ENCODE results near the gene GGN.

GGN gene, protein sequence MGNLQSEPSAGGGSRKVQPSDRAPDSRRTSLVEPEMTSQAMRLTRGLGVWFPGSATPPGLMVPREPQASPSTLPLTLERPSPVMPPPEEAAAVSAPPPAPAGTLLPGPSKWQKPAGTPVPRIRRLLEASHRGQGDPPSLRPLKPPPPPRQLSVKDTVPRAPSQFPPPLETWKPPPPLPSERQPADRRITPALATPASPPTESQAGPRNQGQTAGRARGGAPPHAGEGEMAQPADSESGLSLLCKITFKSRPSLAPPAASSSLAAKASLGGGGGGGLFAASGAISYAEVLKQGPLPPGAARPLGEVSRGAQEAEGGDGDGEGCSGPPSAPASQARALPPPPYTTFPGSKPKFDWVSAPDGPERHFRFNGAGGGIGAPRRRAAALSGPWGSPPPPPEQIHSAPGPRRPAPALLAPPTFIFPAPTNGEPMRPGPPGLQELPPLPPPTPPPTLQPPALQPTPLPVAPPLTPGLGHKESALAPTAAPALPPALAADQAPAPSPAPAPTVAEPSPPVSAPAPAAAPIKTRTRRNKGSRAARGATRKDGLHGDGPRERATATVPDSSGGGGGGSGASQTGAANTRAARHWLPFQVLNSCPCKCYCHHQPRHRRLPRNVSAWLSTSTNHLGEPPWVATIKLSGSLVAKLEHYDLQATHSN

GRCh38 chr19:38387550-38388348, at the start of gene GGN:
Gene GGN, minus strand, starts transcription at chr19:38388034. Its CDS starts 773 bp downstream, at chr19:38387261.
- peak; percentile 70 for ATAC-seq

DNA sequence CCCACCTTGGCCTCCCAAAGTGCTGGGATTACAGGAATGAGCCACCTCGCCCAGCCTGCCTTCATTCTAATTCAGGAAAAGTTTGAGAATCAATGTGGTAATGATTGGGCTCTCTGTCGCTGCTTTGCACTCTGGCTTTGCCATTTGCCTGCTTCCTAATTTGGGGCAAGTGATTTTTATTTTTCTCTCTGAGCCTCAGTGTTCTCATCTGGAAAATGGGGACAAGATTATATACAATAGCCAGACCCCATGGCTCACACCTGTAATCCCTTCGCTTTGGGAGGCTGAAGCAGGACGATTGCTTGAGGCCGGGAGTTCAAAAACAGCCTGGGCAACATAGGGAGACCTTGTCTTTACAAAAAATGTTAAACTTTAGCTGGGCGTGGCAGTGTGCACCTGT, 49.5 kb upstream of the GGN start:
- ATAC-seq, result no peak
- no peak for DNase-seq

More at GRCh38 chr19:38387550-38388348, at the start of gene GGN:
- DNase-seq, result peak; percentile 85

GRCh38 chr19:38434549-38435051, 46.8 kb upstream of the GGN start:
- no peak for ATAC-seq
- no peak for DNase-seq

- ATAC-seq (peak; percentile 34), DNase-seq (peak; percentile 69)
Observed at GRCh38 chr19:38433268-38433733, 45.5 kb upstream of the GGN start, which contains the start of gene RYR1. Gene RYR1, plus strand, starts transcription at chr19:38433691. Its CDS starts 139 bp downstream, at chr19:38433830.

DNA sequence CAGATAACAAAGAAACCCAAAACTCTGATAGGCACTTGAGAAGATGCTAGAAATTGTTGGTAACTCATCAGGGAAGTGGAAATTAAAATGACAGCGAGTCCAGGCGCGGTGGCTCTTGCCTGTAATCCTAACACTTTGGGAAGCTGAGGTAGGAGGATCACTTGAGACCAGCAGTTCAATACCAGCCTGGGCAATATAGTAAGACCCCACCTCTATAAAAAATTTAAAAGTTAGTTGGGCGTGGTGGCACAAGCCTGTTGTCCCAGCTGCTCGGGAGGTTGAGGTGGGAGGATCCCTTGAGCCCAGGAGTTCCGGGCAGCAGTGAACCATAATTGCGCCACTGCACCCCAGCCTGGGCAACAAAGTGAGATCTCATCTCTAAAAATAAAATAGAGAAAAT, 43.1 kb upstream of the GGN start:
- ATAC-seq (no peak), DNase-seq (no peak)

- DNase-seq, result no peak
- no peak for ATAC-seq
Observed at GRCh38 chr19:38429811-38430156, 42.0 kb upstream of the GGN start.

GRCh38 chr19:38429055-38429810, 41.4 kb upstream of the GGN start:
- ATAC-seq, result peak; percentile 83
- peak; percentile 32 for DNase-seq

DNA sequence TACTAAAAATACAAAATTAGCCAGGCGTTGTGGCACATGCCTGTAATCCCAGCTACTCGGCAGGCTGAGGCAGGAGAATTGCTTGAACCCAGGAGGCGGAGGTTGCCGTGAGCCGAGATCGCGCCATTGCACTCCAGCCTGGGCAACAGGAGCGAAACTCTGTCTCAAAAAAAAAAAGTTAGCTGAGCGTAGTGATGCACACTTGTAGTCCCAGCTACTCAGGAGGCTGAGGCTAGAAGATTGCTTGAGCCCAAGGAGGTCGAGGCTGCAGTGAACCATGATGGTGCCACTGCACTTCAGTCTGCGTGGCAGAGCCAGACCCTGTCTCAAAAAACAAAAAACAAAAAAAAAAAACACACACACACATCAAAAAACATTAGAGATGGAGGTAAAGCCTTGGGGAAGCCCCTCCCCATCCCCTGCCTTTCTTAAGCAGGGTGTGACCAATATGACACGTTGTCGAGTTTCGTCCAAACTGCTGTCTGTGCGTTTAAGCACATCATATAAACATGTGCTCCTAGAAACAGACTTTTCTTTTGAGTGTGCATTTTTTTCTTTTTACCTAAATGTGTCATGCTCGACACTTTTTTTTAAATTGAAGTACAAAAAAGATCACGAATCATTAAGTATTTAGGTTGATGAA, 39.3 kb upstream of the GGN start:
- DNase-seq (peak; percentile 27), ATAC-seq (peak; percentile 56)

- ATAC-seq (peak; percentile 15), DNase-seq (peak; percentile 65)
Observed at GRCh38 chr19:38425810-38426466, 38.1 kb upstream of the GGN start, which contains the start of gene RASGRP4. Gene RASGRP4, minus strand, starts transcription at chr19:38426219. Its CDS starts 128 bp downstream, at chr19:38426091.

DNA sequence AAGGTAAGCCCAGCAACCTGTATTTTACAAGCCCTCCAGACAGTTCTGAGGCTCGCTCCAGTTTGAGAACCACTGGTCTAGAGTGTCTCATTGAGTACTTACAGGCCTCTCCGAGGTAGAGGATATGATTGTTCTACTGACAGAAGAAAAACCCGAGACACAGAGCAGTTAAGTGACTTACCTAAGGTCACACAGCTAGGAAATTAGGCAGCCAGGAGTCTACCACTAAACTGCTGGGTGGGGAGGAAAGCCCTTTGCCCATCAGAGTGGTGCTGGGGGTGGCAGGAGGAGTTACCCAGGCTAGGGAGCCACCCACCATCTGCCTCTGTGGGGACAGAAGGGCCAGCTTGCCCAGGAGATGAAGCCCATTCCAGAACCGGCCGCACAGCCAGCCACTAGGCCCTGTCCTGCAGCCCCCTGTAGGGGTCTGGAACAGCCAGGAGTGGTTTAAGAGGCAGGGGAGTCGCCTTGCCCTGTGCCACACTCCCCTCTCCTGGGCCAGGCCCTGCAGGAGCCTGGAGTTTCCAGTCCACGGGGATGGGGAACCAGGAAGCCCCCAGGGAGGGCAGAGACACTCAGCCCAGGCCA, 37.5 kb upstream of the GGN start:
- no peak for DNase-seq
- ATAC-seq, result no peak

DNA sequence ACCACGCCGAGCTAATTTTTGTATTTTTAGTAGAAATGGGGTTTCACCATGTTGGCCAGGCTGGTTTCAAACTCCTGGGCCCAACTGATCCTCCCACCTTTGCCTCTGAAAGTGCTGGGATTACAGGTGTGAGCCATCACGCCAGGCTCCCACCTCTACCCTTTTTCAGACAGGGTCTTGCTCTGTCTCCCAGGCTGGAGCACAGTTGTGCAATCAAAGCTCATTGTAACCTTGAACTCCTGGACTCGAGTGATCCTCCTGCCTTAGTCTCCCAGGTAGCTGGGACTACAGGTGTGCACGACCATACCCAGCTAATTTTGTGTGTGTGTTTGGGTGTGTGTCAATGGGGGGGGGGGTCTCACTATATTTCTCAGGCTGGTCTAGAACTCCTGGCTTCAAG, 36.4 kb upstream of the GGN start:
- no peak for DNase-seq
- no peak for ATAC-seq

GRCh38 chr19:38422438-38422837, 34.6 kb upstream of the GGN start:
- DNase-seq (no peak), ATAC-seq (no peak)

- DNase-seq (no peak), ATAC-seq (no peak)
Observed at GRCh38 chr19:38421856-38422255, 34.0 kb upstream of the GGN start.

DNA sequence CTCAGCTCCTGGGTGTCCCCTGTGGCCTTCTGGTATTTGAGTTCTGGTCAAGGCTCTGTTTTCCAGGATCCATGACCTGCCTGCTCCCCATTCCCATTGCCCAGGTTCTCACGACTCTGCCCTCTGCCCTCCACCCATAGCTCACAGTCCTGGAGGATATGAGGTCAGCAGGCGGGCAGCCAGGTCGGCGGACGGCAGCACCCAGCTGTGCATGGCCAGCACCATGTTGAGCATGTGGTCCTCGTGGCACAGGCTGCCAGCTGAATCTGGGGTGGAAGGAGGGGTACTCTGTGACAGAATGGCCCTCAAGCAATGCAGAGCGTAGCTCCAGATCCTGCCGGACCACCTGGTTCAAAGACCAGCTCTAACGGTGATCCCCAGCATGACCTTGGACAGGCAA, 33.1 kb upstream of the GGN start:
- DNase-seq (no peak), ATAC-seq (no peak)

DNA sequence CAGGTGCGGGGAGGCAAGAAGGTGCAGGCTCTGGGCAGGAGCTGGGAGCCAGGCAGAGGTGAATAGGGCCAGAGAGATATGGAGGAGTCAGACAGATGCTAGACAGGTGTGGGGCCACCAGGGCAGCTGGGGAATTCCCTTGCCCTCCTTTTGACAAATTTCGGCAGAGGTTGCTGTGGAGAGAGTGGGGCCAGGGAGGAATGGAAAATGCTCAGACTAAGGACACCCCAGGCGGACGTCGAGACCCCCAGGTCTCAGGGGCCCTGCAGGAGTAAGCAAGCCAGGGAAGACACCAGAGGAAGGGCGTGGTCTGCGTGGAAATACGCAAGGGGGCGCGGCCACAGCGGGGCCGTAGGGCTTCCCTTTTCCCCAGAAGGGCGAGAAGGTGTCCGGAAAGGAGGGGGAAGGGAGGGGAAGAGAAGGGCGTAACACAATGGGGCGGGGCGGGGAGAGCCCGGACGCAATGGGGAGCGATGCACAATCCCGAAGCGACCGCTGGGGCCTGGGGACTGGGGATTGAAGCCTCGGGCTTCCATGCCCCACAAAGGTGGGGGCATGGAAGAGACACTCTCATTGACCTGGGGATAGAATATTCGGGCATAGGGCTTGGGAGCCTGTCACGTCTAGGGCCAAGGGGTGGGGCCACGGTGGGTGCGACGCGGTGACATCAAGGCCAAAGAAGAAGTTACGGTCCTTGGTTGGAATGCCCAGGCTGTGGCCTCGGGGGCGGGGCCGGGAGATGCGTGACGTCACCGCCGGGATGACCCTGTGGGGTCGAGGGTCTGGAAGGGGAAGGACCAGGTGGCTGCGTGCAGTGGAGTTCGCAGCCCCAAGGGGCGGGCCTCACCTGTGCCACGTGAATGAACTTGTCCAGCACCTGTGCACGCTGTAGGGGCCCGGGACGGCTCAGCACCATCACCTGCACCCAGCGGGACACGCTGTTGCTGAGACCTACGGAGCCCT, 30.0 kb upstream of the GGN start:
- DNase-seq (peak; percentile 69), ATAC-seq (peak; percentile 77)

- DNase-seq (no peak), ATAC-seq (no peak)
Observed at GRCh38 chr19:38417146-38417543, 29.3 kb upstream of the GGN start.

DNA sequence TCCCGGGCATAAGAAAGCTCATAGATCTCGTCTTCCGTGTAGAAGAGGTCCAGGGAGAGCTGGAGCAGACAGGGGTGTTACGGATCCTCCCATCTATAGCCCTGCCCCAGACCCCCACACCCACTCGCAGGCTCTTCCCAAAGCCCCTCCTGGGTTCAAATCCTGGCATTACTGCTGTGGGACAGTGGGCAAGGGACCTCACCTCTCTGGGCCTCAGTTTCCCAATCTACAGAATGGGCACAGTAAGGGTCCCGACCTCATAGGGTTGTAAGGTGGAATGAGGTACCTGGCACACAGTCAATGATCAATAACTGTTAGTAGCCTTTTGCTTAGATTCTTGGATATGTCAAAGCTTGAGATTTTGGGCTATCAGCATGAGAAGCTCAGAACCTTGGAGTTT, 25.6 kb upstream of the GGN start:
- DNase-seq (no peak), ATAC-seq (no peak)

GRCh38 chr19:38412961-38413360, 25.1 kb upstream of the GGN start:
- ATAC-seq (no peak), DNase-seq (no peak)

GRCh38 chr19:38412491-38412890, 24.7 kb upstream of the GGN start:
- DNase-seq (no peak), ATAC-seq (no peak)

All from stimulated activated naive CD8-positive, alpha-beta T cell treated with anti-CD3 and anti-CD28 coated beads, Interleukin-15, Interleukin-2, amounts not matched to agents 100 U/mL and 50 U/mL, for 24 hours (primary cell).